Measurements from ENCODE around the gene TSC22D4. TPM values are rescaled to one million over a fixed set of nuclear protein-coding genes. Genes with fewer than 3 reads are reported as not detected.

TSC22D4 gene
- total and polyA plus RNA-seq, 5 donors from 2014 or later = 22.2 to 113 (median 35.5) TPM

GRCh38 chr7:100437150-100438100, 41.6 kb downstream of the TSC22D4 start:
- H3K4me3 ChIP-seq (ENCODE audit: low read depth, low read length) = no peak overlapping the region
- H3K4me1 Mint-ChIP-seq = peaks cover 0 to 36% (median 23%) of the 10 kb centered on the region in 4 donors

GRCh38 chr7:100435401-100436304, 43.4 kb downstream of the TSC22D4 start:
- peaks cover 0 to 53% (median 31%) of the 10 kb centered on the region in 4 donors for H3K4me1 Mint-ChIP-seq
- H3K4me3 Mint-ChIP-seq = peak overlapping the region; percentile 95 to 98 (median 96)
- peaks cover 6% of the 10 kb centered on the region for H3K27me3 Mint-ChIP-seq
- H3K36me3 Mint-ChIP-seq = peaks cover 26% of the 10 kb centered on the region
- Histone ChIP-seq H3K27ac (ENCODE audit: insufficient read depth, low read length, poor library complexity, severe bottlenecking) (peak overlapping the region; percentile 90), H3K9me3 (ENCODE audit: control insufficient read depth in 2 of 2, low read length in 2 of 2) (no peaks in the 10 kb centered on the region), H3K4me3 (ENCODE audit: low read depth, low read length) (peak overlapping the region; percentile 87), H3K4me1 (ENCODE audit: control insufficient read depth, insufficient read depth, low read length, poor library complexity, severe bottlenecking) (peaks cover 56% of the 10 kb centered on the region), H3K36me3 (ENCODE audit: control insufficient read depth, insufficient read depth, low read length) (peaks cover 19% of the 10 kb centered on the region), H3K27me3 (ENCODE audit: control insufficient read depth, insufficient read depth, low read length) (no peaks in the 10 kb centered on the region)
- ATAC-seq (ENCODE audit: low read depth in 2 of 2) (peak; percentile 32 to 33), DNase-seq (peak; percentile 29 to 76 (median 54))
- peaks cover 0 to 2% (median 0%) of the 10 kb centered on the region in 7 donors for H3K9me3 Mint-ChIP-seq
- H3K27ac Mint-ChIP-seq = peak overlapping the region; percentile 97 to 99 (median 99)

More at GRCh38 chr7:100437150-100438100, 41.6 kb downstream of the TSC22D4 start:
- ATAC-seq (ENCODE audit: low read depth in 2 of 2) = no peak
- Histone ChIP-seq H3K4me1 (ENCODE audit: control insufficient read depth, insufficient read depth, low read length, poor library complexity, severe bottlenecking) (peaks cover 39% of the 10 kb centered on the region), H3K27me3 (ENCODE audit: control insufficient read depth, insufficient read depth, low read length) (no peaks in the 10 kb centered on the region), H3K9me3 (ENCODE audit: control insufficient read depth in 2 of 2, low read length in 2 of 2) (no peaks in the 10 kb centered on the region), H3K27ac (ENCODE audit: insufficient read depth, low read length, poor library complexity, severe bottlenecking) (peak overlapping the region; percentile 90), H3K36me3 (ENCODE audit: control insufficient read depth, insufficient read depth, low read length) (peaks cover 17% of the 10 kb centered on the region)
- no peak for DNase-seq
- H3K27me3 Mint-ChIP-seq = peaks cover 6% of the 10 kb centered on the region
- peak overlapping the region in 2 of 4 donors; percentile 81 to 95 for H3K4me3 Mint-ChIP-seq
- H3K27ac Mint-ChIP-seq = peak overlapping the region in 2 of 3 donors; percentile 43 to 97
- H3K36me3 Mint-ChIP-seq = peaks cover 23% of the 10 kb centered on the region
- peaks cover 0 to 2% (median 0%) of the 10 kb centered on the region in 7 donors for H3K9me3 Mint-ChIP-seq

GRCh38 chr7:100434297-100435144, 44.5 kb downstream of the TSC22D4 start:
- Mint-ChIP-seq H3K36me3 (peaks cover 28% of the 10 kb centered on the region), H3K9me3 (peaks cover 0 to 2% (median 0%) of the 10 kb centered on the region in 7 donors), H3K27me3 (peaks cover 9% of the 10 kb centered on the region), H3K4me3 (peak overlapping the region; percentile 91 to 97 (median 95)), H3K4me1 (peaks cover 0 to 60% (median 33%) of the 10 kb centered on the region in 4 donors), H3K27ac (peak overlapping the region; percentile 92 to 97 (median 95))
- H3K36me3 ChIP-seq (ENCODE audit: control insufficient read depth, insufficient read depth, low read length) = peaks cover 19% of the 10 kb centered on the region
- no peaks in the 10 kb centered on the region for H3K27me3 ChIP-seq (ENCODE audit: control insufficient read depth, insufficient read depth, low read length)
- ATAC-seq (ENCODE audit: low read depth in 2 of 2) = no peak
- DNase-seq = peak in 1 of 3 donors; percentile 66
- peak overlapping the region; percentile 87 for H3K4me3 ChIP-seq (ENCODE audit: low read depth, low read length)
- peaks cover 61% of the 10 kb centered on the region for H3K4me1 ChIP-seq (ENCODE audit: control insufficient read depth, insufficient read depth, low read length, poor library complexity, severe bottlenecking)
- H3K9me3 ChIP-seq (ENCODE audit: control insufficient read depth in 2 of 2, low read length in 2 of 2) = no peaks in the 10 kb centered on the region
- H3K27ac ChIP-seq (ENCODE audit: insufficient read depth, low read length, poor library complexity, severe bottlenecking) = peak overlapping the region; percentile 90

- Histone ChIP-seq H3K4me3 (ENCODE audit: low read depth, low read length) (peak overlapping the region; percentile 41), H3K27ac (ENCODE audit: insufficient read depth, low read length, poor library complexity, severe bottlenecking) (peak overlapping the region; percentile 90), H3K36me3 (ENCODE audit: control insufficient read depth, insufficient read depth, low read length) (peaks cover 19% of the 10 kb centered on the region), H3K27me3 (ENCODE audit: control insufficient read depth, insufficient read depth, low read length) (no peaks in the 10 kb centered on the region), H3K4me1 (ENCODE audit: control insufficient read depth, insufficient read depth, low read length, poor library complexity, severe bottlenecking) (peaks cover 61% of the 10 kb centered on the region), H3K9me3 (ENCODE audit: control insufficient read depth in 2 of 2, low read length in 2 of 2) (no peaks in the 10 kb centered on the region)
- H3K36me3 Mint-ChIP-seq = peaks cover 32% of the 10 kb centered on the region
- peak overlapping the region; percentile 91 to 97 (median 95) for H3K4me3 Mint-ChIP-seq
- H3K9me3 Mint-ChIP-seq = peaks cover 0 to 4% (median 0%) of the 10 kb centered on the region in 7 donors
- DNase-seq (no peak), ATAC-seq (ENCODE audit: low read depth in 2 of 2) (no peak)
- H3K27ac Mint-ChIP-seq = peak overlapping the region; percentile 52 to 97 (median 76)
- peaks cover 17% of the 10 kb centered on the region for H3K27me3 Mint-ChIP-seq
- H3K4me1 Mint-ChIP-seq = peaks cover 0 to 63% (median 37%) of the 10 kb centered on the region in 4 donors
Observed at GRCh38 chr7:100433592-100434296, 45.3 kb downstream of the TSC22D4 start.

GRCh38 chr7:100433276-100433591, 45.8 kb downstream of the TSC22D4 start:
- Mint-ChIP-seq H3K27ac (peak overlapping the region in 2 of 3 donors; percentile 32 to 97), H3K4me1 (peaks cover 0 to 66% (median 39%) of the 10 kb centered on the region in 4 donors), H3K4me3 (peak overlapping the region; percentile 91 to 97 (median 95)), H3K9me3 (peaks cover 0 to 4% (median 0%) of the 10 kb centered on the region in 7 donors), H3K36me3 (peaks cover 32% of the 10 kb centered on the region), H3K27me3 (peaks cover 22% of the 10 kb centered on the region)
- H3K4me1 ChIP-seq (ENCODE audit: control insufficient read depth, insufficient read depth, low read length, poor library complexity, severe bottlenecking) = peaks cover 61% of the 10 kb centered on the region
- no peak overlapping the region for H3K27ac ChIP-seq (ENCODE audit: insufficient read depth, low read length, poor library complexity, severe bottlenecking)
- H3K4me3 ChIP-seq (ENCODE audit: low read depth, low read length) = no peak overlapping the region
- no peak for DNase-seq
- H3K9me3 ChIP-seq (ENCODE audit: control insufficient read depth in 2 of 2, low read length in 2 of 2) = no peaks in the 10 kb centered on the region
- peaks cover 19% of the 10 kb centered on the region for H3K36me3 ChIP-seq (ENCODE audit: control insufficient read depth, insufficient read depth, low read length)
- no peaks in the 10 kb centered on the region for H3K27me3 ChIP-seq (ENCODE audit: control insufficient read depth, insufficient read depth, low read length)
- no peak for ATAC-seq (ENCODE audit: low read depth in 2 of 2)

GRCh38 chr7:100432621-100433275, 46.3 kb downstream of the TSC22D4 start:
- H3K27ac Mint-ChIP-seq = peak overlapping the region; percentile 32 to 75 (median 55)
- no peaks in the 10 kb centered on the region for H3K9me3 ChIP-seq (ENCODE audit: control insufficient read depth in 2 of 2, low read length in 2 of 2)
- H3K4me1 ChIP-seq (ENCODE audit: control insufficient read depth, insufficient read depth, low read length, poor library complexity, severe bottlenecking) = peaks cover 64% of the 10 kb centered on the region
- no peak for DNase-seq
- peak overlapping the region; percentile 33 for H3K27ac ChIP-seq (ENCODE audit: insufficient read depth, low read length, poor library complexity, severe bottlenecking)
- no peak for ATAC-seq (ENCODE audit: low read depth in 2 of 2)
- peak overlapping the region; percentile 48 for H3K4me3 ChIP-seq (ENCODE audit: low read depth, low read length)
- H3K36me3 Mint-ChIP-seq = peaks cover 32% of the 10 kb centered on the region
- peaks cover 0 to 4% (median 0%) of the 10 kb centered on the region in 7 donors for H3K9me3 Mint-ChIP-seq
- no peaks in the 10 kb centered on the region for H3K27me3 ChIP-seq (ENCODE audit: control insufficient read depth, insufficient read depth, low read length)
- peaks cover 19% of the 10 kb centered on the region for H3K36me3 ChIP-seq (ENCODE audit: control insufficient read depth, insufficient read depth, low read length)
- peaks cover 25% of the 10 kb centered on the region for H3K27me3 Mint-ChIP-seq
- peaks cover 0 to 71% (median 41%) of the 10 kb centered on the region in 4 donors for H3K4me1 Mint-ChIP-seq
- peak overlapping the region; percentile 71 to 97 (median 94) for H3K4me3 Mint-ChIP-seq

Data from CD4-positive, CD25-positive, alpha-beta regulatory T cell (primary cell).